HFFc6 (cell line): ENCODE data around the gene TRIM28. TPM values are rescaled to one million over a fixed set of nuclear protein-coding genes. Genes with fewer than 3 reads are reported as not detected.

Experiments used
- DNase-seq: peaks from one replicate; pipeline ENCODE4 v3.0.0-alpha.2; 2018
- H3K27ac Mint-ChIP-seq: 2 replicates; pipeline ENCODE4 v1.8.0; 2020; ENCODE audit warnings: mild to moderate bottlenecking, mixed read lengths
- H3K27me3 Mint-ChIP-seq: 2 replicates; pipeline ENCODE4 v1.8.0; 2021; ENCODE audit warnings: mild to moderate bottlenecking, moderate library complexity, mixed read lengths; ENCODE audit not compliant: insufficient read depth
- H3K36me3 Mint-ChIP-seq: 2 replicates; pipeline ENCODE4 v1.8.0; 2021; ENCODE audit warnings: low read depth, mixed read lengths
- H3K4me1 Mint-ChIP-seq: 2 replicates; pipeline ENCODE4 v1.8.0; 2020; ENCODE audit warnings: low read depth, mixed read lengths
- H3K4me3 Mint-ChIP-seq: 2 replicates; pipeline ENCODE4 v1.8.0; 2020; ENCODE audit warnings: mild to moderate bottlenecking, moderate library complexity, mixed read lengths
- H3K9me3 Mint-ChIP-seq: 2 replicates; pipeline ENCODE4 v1.8.0; 2020; ENCODE audit warnings: mild to moderate bottlenecking, mixed read lengths
- CTCF ChIP-seq: fragments of 200-600 bp; sonication (generic); IDR thresholded peaks from 2 replicates; pipeline ENCODE4 v1.5.0; 2021; ENCODE audit warnings: antibody characterized with exemption, mild to moderate bottlenecking
- total RNA-seq, 6 experiments: library from RNA; stranded (reverse); fragmentation: NEBNext Ultra II Directional; extraction: Animal tissue kit (Norgen Biotek cat#: 25700); gene quantifications; 2 replicates in 1 of 6; 3 replicates in 5 of 6; pipeline ENCODE4 v1.2.3, GENCODE V29; 2021

The TRIM28 gene
- total RNA-seq, 6 experiments from 2014 or later, result 376 to 529 (median 445) TPM

- no peak for DNase-seq
- H3K36me3 Mint-ChIP-seq, result peaks cover 48% of the 10 kb centered on the region
- no peak for TF ChIP-seq CTCF
- H3K9me3 Mint-ChIP-seq, result peaks cover 4% of the 10 kb centered on the region; the same call in 1 of the 2 replicates
- H3K27me3 Mint-ChIP-seq, result peaks cover 19% of the 10 kb centered on the region
- peaks cover 54% of the 10 kb centered on the region for H3K4me1 Mint-ChIP-seq
- peak overlapping the region; percentile 100 for H3K27ac Mint-ChIP-seq
- peak overlapping the region; percentile 99 for H3K4me3 Mint-ChIP-seq
These were observed 12.9 kb downstream of the TRIM28 start for GRCh38 chr19:58556622-58557220.

GRCh38 chr19:58557221-58558065 lies 13.6 kb downstream of the TRIM28 start:
- Mint-ChIP-seq H3K36me3 (peaks cover 41% of the 10 kb centered on the region), H3K4me3 (peak overlapping the region; percentile 99), H3K4me1 (peaks cover 47% of the 10 kb centered on the region), H3K9me3 (peaks cover 4% of the 10 kb centered on the region; the same call in 1 of the 2 replicates), H3K27ac (peak overlapping the region; percentile 100), H3K27me3 (peaks cover 18% of the 10 kb centered on the region)
- TF ChIP-seq CTCF, result no peak
- DNase-seq, result no peak

GRCh38 chr19:58558066-58558622 lies 14.3 kb downstream of the TRIM28 start, which contains the start of gene UBE2M:
TSS of gene UBE2M (minus strand) at chr19:58558611. CDS start at chr19:58558381, 230 bp downstream.
- peaks cover 42% of the 10 kb centered on the region for H3K4me1 Mint-ChIP-seq
- H3K27me3 Mint-ChIP-seq, result peaks cover 17% of the 10 kb centered on the region
- H3K4me3 Mint-ChIP-seq, result peak within 1 kb of the TSS; percentile 99
- no peak for TF ChIP-seq CTCF
- H3K36me3 Mint-ChIP-seq, result peaks cover 36% of the 10 kb centered on the region
- H3K27ac Mint-ChIP-seq, result peak within 1 kb of the TSS; percentile 100
- DNase-seq, result peak; percentile 38
- peaks cover 4% of the 10 kb centered on the region; the same call in 1 of the 2 replicates for H3K9me3 Mint-ChIP-seq

- Mint-ChIP-seq H3K27ac (peak overlapping the region; percentile 100), H3K4me1 (peaks cover 43% of the 10 kb centered on the region)
These were observed 14.9 kb downstream of the TRIM28 start for GRCh38 chr19:58558623-58559274.

More at GRCh38 chr19:58558623-58559274, 14.9 kb downstream of the TRIM28 start:
- Mint-ChIP-seq H3K4me3 (peak overlapping the region; percentile 99), H3K27me3 (peaks cover 18% of the 10 kb centered on the region), H3K9me3 (peaks cover 4% of the 10 kb centered on the region; the same call in 1 of the 2 replicates), H3K36me3 (peaks cover 31% of the 10 kb centered on the region)
- peak; percentile 98 for DNase-seq
- no peak for TF ChIP-seq CTCF
